ENCODE measurements around the gene NGRN. TPM values are rescaled to one million over a fixed set of nuclear protein-coding genes. Genes with fewer than 3 reads are reported as not detected.

The NGRN gene
- total and polyA plus RNA-seq, 12 donors = 56.5 to 139 (median 119) TPM

DNA sequence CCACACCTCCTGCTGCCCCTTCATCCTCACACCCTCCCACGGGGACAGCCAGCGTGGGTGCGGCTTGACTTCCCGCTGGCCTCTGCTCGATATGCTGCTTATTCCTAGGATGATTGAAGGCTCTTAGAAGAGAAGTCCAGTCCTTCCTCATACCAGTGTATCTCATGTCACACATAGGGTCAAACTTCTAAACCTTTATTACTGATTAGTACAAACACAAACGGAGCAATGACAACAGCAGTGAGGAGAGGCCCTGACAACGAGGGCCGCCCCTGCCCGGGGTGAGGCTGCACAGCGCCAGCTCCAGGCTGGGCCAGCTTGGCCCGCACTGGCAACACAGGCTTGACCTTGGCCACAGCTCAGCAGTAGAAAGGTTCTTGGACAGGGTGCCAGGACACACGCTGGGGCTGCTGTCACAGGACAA lies 35.4 kb upstream of the NGRN start:
- Histone ChIP-seq H3K4me3 (no peak overlapping the region), H3K27ac (peak overlapping the region; percentile 51 to 98 (median 76)), H3K9me3 (no peaks in the 10 kb centered on the region), H3K4me1 (peaks cover 4 to 55% (median 44%) of the 10 kb centered on the region in 9 donors), H3K36me3 (peaks cover 0 to 74% (median 17%) of the 10 kb centered on the region in 9 donors), H3K27me3 (no peaks in the 10 kb centered on the region)
- DNase-seq (peak; percentile 61 to 69), ATAC-seq (peak in 6 of 8 donors; percentile 22 to 59 (median 50))
- intact Hi-C loops (cut with DNase I) = loop anchor here in 3 of 10 donors (5.0 kb wide), 2 partner anchors 37 to 128 kb away; partner anchors contain the start of genes NGRN (in 2 of the 3) and IDH2 (in 1 of the 3)
- 42 to 50% methylated on average over 12 of the region's 12 CpGs for WGBS, 2 donors
- TF ChIP-seq, protein P1, sequence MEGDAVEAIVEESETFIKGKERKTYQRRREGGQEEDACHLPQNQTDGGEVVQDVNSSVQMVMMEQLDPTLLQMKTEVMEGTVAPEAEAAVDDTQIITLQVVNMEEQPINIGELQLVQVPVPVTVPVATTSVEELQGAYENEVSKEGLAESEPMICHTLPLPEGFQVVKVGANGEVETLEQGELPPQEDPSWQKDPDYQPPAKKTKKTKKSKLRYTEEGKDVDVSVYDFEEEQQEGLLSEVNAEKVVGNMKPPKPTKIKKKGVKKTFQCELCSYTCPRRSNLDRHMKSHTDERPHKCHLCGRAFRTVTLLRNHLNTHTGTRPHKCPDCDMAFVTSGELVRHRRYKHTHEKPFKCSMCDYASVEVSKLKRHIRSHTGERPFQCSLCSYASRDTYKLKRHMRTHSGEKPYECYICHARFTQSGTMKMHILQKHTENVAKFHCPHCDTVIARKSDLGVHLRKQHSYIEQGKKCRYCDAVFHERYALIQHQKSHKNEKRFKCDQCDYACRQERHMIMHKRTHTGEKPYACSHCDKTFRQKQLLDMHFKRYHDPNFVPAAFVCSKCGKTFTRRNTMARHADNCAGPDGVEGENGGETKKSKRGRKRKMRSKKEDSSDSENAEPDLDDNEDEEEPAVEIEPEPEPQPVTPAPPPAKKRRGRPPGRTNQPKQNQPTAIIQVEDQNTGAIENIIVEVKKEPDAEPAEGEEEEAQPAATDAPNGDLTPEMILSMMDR (IDR thresholded peaks at IDR 0.05) = peak in 1 of 9 donors; percentile 6

DNA sequence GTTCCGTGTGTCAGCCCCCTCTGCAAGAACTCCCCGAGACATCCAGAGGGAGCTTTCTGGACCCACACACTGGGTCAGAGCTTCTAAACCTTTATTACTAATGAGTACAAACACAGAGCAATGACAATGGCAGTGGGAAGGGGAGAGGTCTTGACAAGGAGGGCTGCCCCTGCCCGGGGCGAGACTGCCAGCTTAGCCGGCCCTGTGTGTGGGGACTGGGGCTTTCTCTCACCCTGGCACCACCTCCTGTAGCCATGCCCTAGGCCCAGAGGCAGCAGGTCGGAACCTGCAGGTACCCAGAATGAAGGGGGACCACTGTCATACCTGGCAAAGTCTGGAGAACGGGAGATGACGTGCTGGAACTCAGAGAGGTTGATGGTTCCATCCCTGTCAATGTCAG lies 34.9 kb upstream of the NGRN start:
- DNase-seq = no peak
- H3K4me3 ChIP-seq = peak overlapping the region in 1 of 10 donors; percentile 16

DNA sequence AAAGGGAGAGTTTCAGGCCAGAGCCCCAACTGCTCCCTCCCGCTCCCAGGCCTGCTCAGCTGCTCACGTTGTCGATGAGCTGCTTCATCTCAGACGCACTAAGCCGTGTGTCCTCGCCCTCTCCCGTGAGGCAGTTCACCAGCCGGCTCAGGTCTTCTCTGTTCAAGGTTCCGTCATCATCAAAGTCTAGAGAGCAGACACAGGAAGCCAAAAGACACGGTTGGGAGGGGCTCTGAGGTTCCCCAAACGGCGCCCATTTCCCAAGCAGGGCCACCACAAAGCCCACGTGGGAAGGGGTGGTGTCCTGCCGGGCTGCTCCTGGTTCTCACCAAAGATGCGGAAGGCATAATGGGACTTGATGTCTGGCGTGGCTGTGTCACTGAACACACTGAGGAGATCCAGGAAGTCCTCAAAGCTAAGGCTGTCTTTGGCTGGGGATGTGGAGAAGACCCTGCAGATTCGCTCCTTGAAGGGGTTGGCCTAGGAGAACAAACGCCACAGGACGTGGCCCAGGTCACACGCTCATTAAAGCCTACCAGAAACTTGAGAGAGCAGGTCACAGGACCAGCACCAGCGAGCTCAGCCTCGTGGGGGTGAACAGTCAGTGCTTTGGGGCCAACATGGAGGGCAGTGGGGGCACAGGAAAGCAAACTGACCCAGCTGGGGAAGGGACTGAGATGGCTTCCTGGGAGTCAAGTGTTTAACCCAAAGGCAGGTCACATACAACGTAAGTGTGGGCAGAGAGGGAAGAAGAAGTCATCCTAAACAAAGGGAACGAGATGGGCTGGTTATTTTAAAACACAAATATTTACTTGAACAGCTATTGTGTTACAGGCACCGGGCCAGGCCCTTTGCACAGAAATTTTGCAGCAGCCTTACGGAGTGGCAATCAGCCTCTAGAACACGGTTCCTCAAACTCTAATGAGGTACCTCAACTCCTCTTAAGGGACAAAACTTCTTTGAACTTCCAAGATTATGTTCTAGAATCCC lies 34.1 kb upstream of the NGRN start:
- Histone ChIP-seq H3K27ac (peak overlapping the region in 8 of 10 donors; percentile 66 to 98 (median 76)), H3K27me3 (no peaks in the 10 kb centered on the region), H3K36me3 (peaks cover 0 to 68% (median 14%) of the 10 kb centered on the region in 9 donors), H3K9me3 (no peaks in the 10 kb centered on the region), H3K4me1 (peaks cover 4 to 57% (median 47%) of the 10 kb centered on the region in 9 donors), H3K4me3 (peak overlapping the region in 1 of 10 donors; percentile 16)
- ATAC-seq (no peak), DNase-seq (no peak)
- WGBS, 2 donors = 74 to 77% methylated on average over 27 of the region's 27 CpGs
- TF ChIP-seq, protein P1 (IDR thresholded peaks at IDR 0.05) = no peak
- intact Hi-C loops (cut with DNase I) = loop anchor here in 3 of 10 donors (2.0 to 5.0 kb wide), 3 partner anchors 36 to 129 kb away; partner anchors contain the start of genes NGRN (in 2 of the 3) and IDH2 (in 1 of the 3)

More for the DNA sequence above, 34.9 kb upstream of the NGRN start:
- 81 to 88% methylated on average over 8 of the region's 8 CpGs for WGBS, 2 donors
- H3K27ac ChIP-seq = peak overlapping the region; percentile 51 to 98 (median 76)
- intact Hi-C loops (cut with DNase I) = loop anchor here in 3 of 10 donors (5.0 kb wide), 2 partner anchors 37 to 128 kb away; partner anchors contain the start of genes NGRN (in 2 of the 3) and IDH2 (in 1 of the 3)
- TF ChIP-seq, protein P1 (IDR thresholded peaks at IDR 0.05) = no peak
- no peaks in the 10 kb centered on the region for H3K27me3 ChIP-seq
- H3K9me3 ChIP-seq = no peaks in the 10 kb centered on the region
- H3K36me3 ChIP-seq = peaks cover 0 to 68% (median 17%) of the 10 kb centered on the region in 9 donors
- peaks cover 4 to 57% (median 47%) of the 10 kb centered on the region in 9 donors for H3K4me1 ChIP-seq
- ATAC-seq = no peak

- TF ChIP-seq, protein P1 (IDR thresholded peaks at IDR 0.05) = no peak
- ATAC-seq = no peak
- Histone ChIP-seq H3K36me3 (peaks cover 0 to 69% (median 16%) of the 10 kb centered on the region in 9 donors), H3K4me1 (peaks cover 4 to 57% (median 47%) of the 10 kb centered on the region in 9 donors), H3K27ac (peak overlapping the region in 4 of 10 donors; percentile 85 to 98 (median 90)), H3K4me3 (peak overlapping the region in 4 of 10 donors; percentile 80 to 98 (median 96)), H3K9me3 (no peaks in the 10 kb centered on the region), H3K27me3 (no peaks in the 10 kb centered on the region)
- no peak for DNase-seq
- intact Hi-C loops (cut with DNase I) = loop anchor here in 3 of 10 donors (2.0 to 5.0 kb wide), 3 partner anchors 35 to 130 kb away; partner anchors contain the start of genes NGRN (in 2 of the 3) and IDH2 (in 1 of the 3)
- WGBS, 2 donors = 90 to 92% methylated on average over 13 of the region's 13 CpGs
These were observed 33.3 kb upstream of the NGRN start for GRCh38 chr15:90232196-90232595.
